Activated CD8-positive, alpha-beta memory T cell treated with anti-CD3 and anti-CD28 coated beads, Interleukin-2, amount 10 ng/mL, durations not matched to agents 7 days and 5 days (primary cell): ENCODE data around the gene C1QC. TPM values are rescaled to one million over a fixed set of nuclear protein-coding genes. Genes with fewer than 3 reads are reported as not detected.
"Not testable (repeated sequence)": the region's sequence is repeated elsewhere in the genome, so short reads cannot be mapped to it uniquely, and the experiment has no call there.

Experiments
- ATAC-seq: fragments of 150-1000 bp; cut with Tn5 transposase; one replicate; pipeline ENCODE4 v1.10.0; 2021; ENCODE audit warnings: moderate library complexity
- CTCF ChIA-PET: fragments of 350-600 bp; sonication (Branson Sonifier 250); formaldehyde crosslinking; loops from one replicate; lab custom pipeline; 2021; ENCODE audit warnings: antibody characterized with exemption; lab: Charles Lee
- DNase-seq: peaks from one replicate; pipeline ENCODE4 v3.0.0-alpha.2; 2020
- H3K27ac Mint-ChIP-seq: one replicate; pipeline ENCODE4 v1.8.0; 2021; ENCODE audit warnings: mild to moderate bottlenecking, mixed read lengths
- H3K27me3 Mint-ChIP-seq: one replicate; pipeline ENCODE4 v1.8.0; 2021; ENCODE audit warnings: mixed read lengths
- H3K36me3 Mint-ChIP-seq: one replicate; pipeline ENCODE4 v1.8.0; 2021; ENCODE audit warnings: mild to moderate bottlenecking, mixed read lengths
- H3K4me1 Mint-ChIP-seq: one replicate; pipeline ENCODE4 v1.8.0; 2021; ENCODE audit warnings: mixed read lengths
- H3K4me3 Mint-ChIP-seq: one replicate; pipeline ENCODE4 v1.8.0; 2021; ENCODE audit warnings: mild to moderate bottlenecking, moderate library complexity, mixed read lengths
- H3K9me3 Mint-ChIP-seq: one replicate; pipeline ENCODE4 v1.8.0; 2022; ENCODE audit warnings: low read depth, mixed read lengths
- total RNA-seq, 2 experiments: library from RNA; stranded (reverse); gene quantifications; one replicate each; pipeline ENCODE4 v1.2.3, GENCODE V29; 2021

The C1QC gene
- total RNA-seq, 2 experiments from 2014 or later = not detected

GRCh38 chr1:22666412-22666811 is 23.0 kb downstream of the C1QC start:
- Mint-ChIP-seq H3K4me3 (no peak overlapping the region), H3K9me3 (no peaks in the 10 kb centered on the region), H3K36me3 (no peaks in the 10 kb centered on the region), H3K27me3 (peaks cover 23% of the 10 kb centered on the region), H3K27ac (no peak overlapping the region), H3K4me1 (no peaks in the 10 kb centered on the region)
- ATAC-seq = no peak
- DNase-seq = no peak
- CTCF ChIA-PET = interaction anchor here (1.8 kb wide), 1 partner anchor 38 kb away, joined by 7 read pairs; no protein-coding TSS in a partner anchor

- H3K4me1 Mint-ChIP-seq, H3K27ac Mint-ChIP-seq, H3K36me3 Mint-ChIP-seq, H3K4me3 Mint-ChIP-seq, DNase-seq, CTCF ChIA-PET, H3K9me3 Mint-ChIP-seq, ATAC-seq: not testable (repeated sequence)
- H3K27me3 Mint-ChIP-seq = peaks cover 40% of the 10 kb centered on the region
Observed at GRCh38 chr1:22668840-22669239, 25.4 kb downstream of the C1QC start.

DNA sequence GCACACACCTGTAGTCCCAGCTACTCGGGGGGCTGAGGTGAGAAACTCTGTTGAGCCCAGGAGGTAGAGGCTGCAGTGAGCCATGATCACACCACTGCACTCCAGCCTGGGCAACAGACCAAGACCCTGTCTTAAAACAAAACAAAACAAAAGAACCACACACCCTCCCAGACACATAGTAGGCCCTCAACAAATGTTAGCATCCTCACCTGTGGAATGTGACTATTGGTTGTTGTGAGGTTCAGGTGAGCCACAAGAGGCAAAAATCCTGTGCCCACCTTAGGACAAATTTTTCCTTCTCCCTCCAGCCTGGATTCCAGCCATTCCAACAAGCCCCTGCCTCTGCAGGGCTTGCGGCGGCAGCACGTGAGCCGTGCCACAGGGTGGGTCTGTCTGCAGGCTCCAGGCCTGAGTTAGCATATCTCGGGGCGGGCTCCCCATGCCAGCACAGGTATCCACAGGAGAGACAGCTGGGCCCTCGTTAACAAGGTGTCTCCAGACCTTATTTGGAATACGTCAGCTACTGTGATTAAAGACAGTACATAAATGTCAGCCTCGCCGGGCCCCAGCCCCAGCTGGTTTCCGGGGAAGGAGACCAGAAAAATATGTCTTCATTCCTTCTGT is 27.0 kb downstream of the C1QC start:
- Mint-ChIP-seq H3K9me3 (no peaks in the 10 kb centered on the region), H3K27me3 (peaks cover 53% of the 10 kb centered on the region), H3K36me3 (no peaks in the 10 kb centered on the region), H3K4me1 (no peaks in the 10 kb centered on the region), H3K4me3 (no peak overlapping the region), H3K27ac (no peak overlapping the region)
- CTCF ChIA-PET = no interaction called here
- ATAC-seq = no peak
- no peak for DNase-seq

DNA sequence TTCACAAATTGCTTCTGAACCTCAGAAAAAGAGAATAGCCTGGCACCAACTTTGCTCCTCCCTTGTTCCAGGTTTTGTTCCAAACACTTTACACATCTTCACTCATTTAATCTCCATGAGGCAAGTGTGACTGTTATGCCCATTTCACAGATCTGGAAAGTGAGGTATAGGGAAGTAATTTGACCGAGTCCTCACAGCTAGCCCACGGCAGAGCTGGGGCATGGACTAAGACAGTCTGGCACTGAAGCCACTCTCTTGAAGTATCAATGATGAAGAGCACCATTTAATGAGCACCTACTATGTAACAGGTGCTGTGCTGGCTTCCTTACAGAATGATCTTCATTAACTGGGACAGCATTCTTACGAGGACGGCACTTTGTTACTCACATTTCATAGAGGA is 28.6 kb downstream of the C1QC start:
- no peak overlapping the region for H3K4me3 Mint-ChIP-seq
- no peaks in the 10 kb centered on the region for H3K4me1 Mint-ChIP-seq
- ATAC-seq (no peak), DNase-seq (no peak)
- CTCF ChIA-PET = no interaction called here
- H3K27me3 Mint-ChIP-seq = peaks cover 55% of the 10 kb centered on the region
- no peaks in the 10 kb centered on the region for H3K36me3 Mint-ChIP-seq
- H3K9me3 Mint-ChIP-seq = no peaks in the 10 kb centered on the region
- no peak overlapping the region for H3K27ac Mint-ChIP-seq

DNA sequence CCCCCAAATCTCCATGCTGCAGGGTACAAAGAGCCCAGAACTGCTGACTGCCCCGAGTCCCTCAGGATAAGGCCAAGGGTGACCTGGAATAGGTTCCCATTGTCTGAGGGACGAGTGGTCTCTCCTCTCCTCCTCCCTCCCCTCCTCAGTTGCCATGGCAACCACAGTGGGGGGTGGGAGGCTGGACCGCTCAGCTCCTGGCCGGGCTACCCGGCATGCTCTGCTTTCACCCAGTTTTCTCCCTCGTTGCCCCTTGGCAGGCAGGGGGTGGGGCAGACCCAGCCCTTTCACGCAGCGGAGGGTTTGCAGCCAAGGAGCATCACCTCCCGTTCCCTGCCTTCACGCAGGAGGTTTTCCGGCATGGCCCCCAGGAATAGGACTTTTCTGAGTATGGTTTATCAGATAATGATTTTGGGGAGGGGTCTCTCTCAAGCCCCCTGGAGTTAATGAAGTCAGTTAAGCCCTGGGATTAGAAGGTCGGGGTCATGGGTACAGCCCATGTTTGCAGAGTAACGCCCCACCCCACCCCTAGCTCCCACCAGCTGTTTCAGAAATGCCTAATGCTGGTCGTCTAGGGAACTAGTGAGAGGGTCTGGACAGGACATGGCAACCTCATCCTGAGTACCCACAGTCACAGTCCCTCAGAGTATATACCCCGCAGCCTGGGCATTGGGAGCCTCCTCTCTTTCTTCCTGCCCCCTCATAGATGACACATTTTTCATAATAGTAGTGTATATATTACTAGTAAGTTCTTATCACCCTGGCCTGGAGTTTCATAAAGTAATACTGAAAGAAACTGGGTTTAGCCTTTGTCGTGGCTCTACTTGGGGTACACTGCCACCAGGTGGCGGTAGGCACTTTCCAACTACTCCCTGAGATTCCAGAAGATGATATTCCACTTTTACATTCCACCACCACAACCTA is 30.3 kb downstream of the C1QC start:
- CTCF ChIA-PET = interaction anchor here (0.8 kb wide), 1 partner anchor 31 kb away, joined by 3 read pairs; no protein-coding TSS in a partner anchor
- Mint-ChIP-seq H3K27me3 (peaks cover 49% of the 10 kb centered on the region), H3K27ac (no peak overlapping the region), H3K4me3 (no peak overlapping the region), H3K36me3 (no peaks in the 10 kb centered on the region), H3K9me3 (no peaks in the 10 kb centered on the region), H3K4me1 (no peaks in the 10 kb centered on the region)
- ATAC-seq (peak; percentile 54), DNase-seq (peak; percentile 45)

GRCh38 chr1:22674410-22674749 is 30.9 kb downstream of the C1QC start:
- no peak overlapping the region for H3K27ac Mint-ChIP-seq
- H3K9me3 Mint-ChIP-seq = no peaks in the 10 kb centered on the region
- CTCF ChIA-PET = interaction anchor here (0.8 kb wide), 1 partner anchor 30 kb away, joined by 3 read pairs; no protein-coding TSS in a partner anchor
- H3K4me1 Mint-ChIP-seq = no peaks in the 10 kb centered on the region
- H3K4me3 Mint-ChIP-seq = no peak overlapping the region
- no peak for DNase-seq
- H3K36me3 Mint-ChIP-seq = no peaks in the 10 kb centered on the region
- H3K27me3 Mint-ChIP-seq = peaks cover 47% of the 10 kb centered on the region
- ATAC-seq = no peak

DNA sequence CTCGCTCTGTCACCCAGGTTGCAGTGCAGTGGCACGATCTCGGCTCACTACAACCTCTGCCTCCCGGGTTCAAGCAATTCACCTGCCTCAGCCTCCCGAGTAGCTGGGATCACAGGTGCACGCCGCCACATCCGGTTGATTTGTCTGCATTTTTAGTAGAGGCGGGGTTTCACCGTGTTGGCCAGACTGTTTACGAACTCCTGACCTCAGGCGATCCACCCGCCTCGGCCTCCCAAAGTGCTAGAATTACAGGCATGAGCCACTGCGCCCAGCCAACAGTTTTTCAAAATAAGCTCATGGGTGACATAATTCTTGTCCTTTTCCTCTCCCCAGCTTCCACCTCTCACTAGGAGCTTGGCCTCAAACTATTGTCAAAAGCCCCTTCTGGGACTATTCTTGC is 32.7 kb downstream of the C1QC start:
- not testable (repeated sequence) for H3K9me3 Mint-ChIP-seq, ATAC-seq, H3K27ac Mint-ChIP-seq, DNase-seq, H3K36me3 Mint-ChIP-seq, H3K4me3 Mint-ChIP-seq, H3K4me1 Mint-ChIP-seq
- CTCF ChIA-PET = interaction anchor here (0.6 kb wide), 1 partner anchor 47 kb away, joined by 3 read pairs; no protein-coding TSS in a partner anchor
- peaks cover 33% of the 10 kb centered on the region for H3K27me3 Mint-ChIP-seq

DNA sequence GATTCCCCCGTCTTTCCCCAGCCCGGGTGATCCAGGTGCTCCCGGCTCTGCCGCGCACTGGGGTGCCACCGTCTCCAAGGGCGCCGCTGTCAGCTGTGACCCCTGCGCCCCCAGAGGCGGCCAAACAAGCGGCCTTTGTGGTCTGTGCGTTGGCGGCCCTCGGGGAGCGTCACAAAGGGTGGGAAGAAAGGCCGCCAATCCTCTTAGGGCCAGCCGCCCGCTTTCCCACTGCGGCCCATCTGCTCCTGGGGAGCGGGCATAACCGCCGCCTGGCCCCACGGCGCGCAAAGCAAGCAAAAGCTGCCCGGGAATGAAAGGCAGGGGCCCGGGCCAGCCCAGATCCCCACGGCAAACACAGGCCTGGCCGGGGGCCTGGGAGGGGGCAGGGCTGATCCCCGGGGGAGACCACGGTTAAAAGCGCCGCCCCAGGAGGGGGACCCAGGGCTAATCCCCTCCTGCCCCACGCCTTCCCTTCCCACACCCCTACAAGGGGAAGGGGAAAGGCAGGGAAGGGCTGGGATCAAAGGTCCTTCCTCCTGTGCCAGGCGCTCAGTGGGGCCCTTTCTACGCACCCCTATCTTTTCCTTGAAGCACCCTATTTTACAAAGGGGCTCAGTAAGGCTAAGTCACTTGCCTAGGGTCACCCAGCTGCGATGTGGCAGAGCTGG is 33.6 kb downstream of the C1QC start:
- Mint-ChIP-seq H3K36me3 (no peaks in the 10 kb centered on the region), H3K27me3 (peaks cover 26% of the 10 kb centered on the region), H3K9me3 (no peaks in the 10 kb centered on the region), H3K4me3 (no peak overlapping the region), H3K27ac (no peak overlapping the region), H3K4me1 (no peaks in the 10 kb centered on the region)
- CTCF ChIA-PET = no interaction called here
- ATAC-seq (no peak), DNase-seq (no peak)

GRCh38 chr1:22677931-22678896 is 34.8 kb downstream of the C1QC start:
- no peak for ATAC-seq
- no peak overlapping the region for H3K4me3 Mint-ChIP-seq
- H3K9me3 Mint-ChIP-seq = no peaks in the 10 kb centered on the region
- H3K27me3 Mint-ChIP-seq = peaks cover 15% of the 10 kb centered on the region
- no peak for DNase-seq
- CTCF ChIA-PET = interaction anchor here (0.5 kb wide), 1 partner anchor 271 kb away, joined by 4 read pairs; no protein-coding TSS in a partner anchor
- no peak overlapping the region for H3K27ac Mint-ChIP-seq
- H3K36me3 Mint-ChIP-seq = no peaks in the 10 kb centered on the region
- H3K4me1 Mint-ChIP-seq = no peaks in the 10 kb centered on the region

DNA sequence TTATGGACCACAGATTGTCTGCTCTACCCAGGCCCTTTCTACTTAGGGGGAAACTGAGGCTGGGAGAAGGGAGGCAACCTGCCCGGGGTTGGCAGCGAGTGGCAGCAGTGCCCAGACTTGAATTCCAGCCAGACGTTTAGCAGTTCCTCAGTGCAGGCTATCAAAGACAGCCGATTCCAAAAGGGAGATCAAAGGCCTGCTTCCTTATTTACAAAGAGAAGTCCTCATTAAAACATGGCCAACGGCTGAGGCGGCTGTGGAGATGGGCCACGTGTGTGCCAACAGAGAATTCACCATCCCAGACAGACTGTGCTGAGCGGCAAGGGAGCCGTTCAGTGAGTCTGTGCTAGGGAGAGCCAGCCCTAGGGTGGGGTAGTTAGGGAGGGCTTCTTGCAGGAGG is 37.3 kb downstream of the C1QC start:
- CTCF ChIA-PET = no interaction called here
- H3K4me1 Mint-ChIP-seq = no peaks in the 10 kb centered on the region

GRCh38 chr1:22681556-22682276 is 38.3 kb downstream of the C1QC start:
- Mint-ChIP-seq H3K4me3 (no peak overlapping the region), H3K9me3 (no peaks in the 10 kb centered on the region), H3K27ac (no peak overlapping the region), H3K36me3 (no peaks in the 10 kb centered on the region), H3K4me1 (no peaks in the 10 kb centered on the region), H3K27me3 (peaks cover 7% of the 10 kb centered on the region)
- CTCF ChIA-PET = no interaction called here
- ATAC-seq (no peak), DNase-seq (no peak)

More for the DNA sequence above, 37.3 kb downstream of the C1QC start:
- Mint-ChIP-seq H3K27ac (no peak overlapping the region), H3K27me3 (peaks cover 4% of the 10 kb centered on the region), H3K4me3 (no peak overlapping the region), H3K9me3 (no peaks in the 10 kb centered on the region), H3K36me3 (no peaks in the 10 kb centered on the region)
- DNase-seq (no peak), ATAC-seq (no peak)

GRCh38 chr1:22683547-22683946 is 40.1 kb downstream of the C1QC start:
- H3K36me3 Mint-ChIP-seq = no peaks in the 10 kb centered on the region
- CTCF ChIA-PET = no interaction called here
- ATAC-seq (no peak), DNase-seq (no peak)
- no peak overlapping the region for H3K27ac Mint-ChIP-seq
- no peaks in the 10 kb centered on the region for H3K4me1 Mint-ChIP-seq
- H3K9me3 Mint-ChIP-seq = no peaks in the 10 kb centered on the region
- H3K27me3 Mint-ChIP-seq = peaks cover 15% of the 10 kb centered on the region
- no peak overlapping the region for H3K4me3 Mint-ChIP-seq
